ENCODE measurements around the gene ARHGEF4.
"Not testable (repeated sequence)": the region's sequence is repeated elsewhere in the genome, so short reads cannot be mapped to it uniquely, and the experiment has no call there.

The ARHGEF4 gene

GRCh38 chr2:130985831-130986649, 149.3 kb downstream of the ARHGEF4 start:
- Mint-ChIP-seq H3K27ac (no peak overlapping the region), H3K36me3 (ENCODE audit: low read depth) (no peaks in the 10 kb centered on the region), H3K9me3 (no peaks in the 10 kb centered on the region), H3K27me3 (no peaks in the 10 kb centered on the region), H3K4me3 (no peak overlapping the region), H3K4me1 (ENCODE audit: low read depth) (peaks cover 5% of the 10 kb centered on the region)
- DNase-seq: no peak

GRCh38 chr2:130986890-130987493, 150.3 kb downstream of the ARHGEF4 start:
- Mint-ChIP-seq H3K4me1 (ENCODE audit: low read depth) (peaks cover 5% of the 10 kb centered on the region), H3K27ac (no peak overlapping the region), H3K36me3 (ENCODE audit: low read depth) (no peaks in the 10 kb centered on the region), H3K9me3 (no peaks in the 10 kb centered on the region), H3K4me3 (no peak overlapping the region), H3K27me3 (no peaks in the 10 kb centered on the region)
- DNase-seq: no peak

GRCh38 chr2:130987519-130988425, 151.1 kb downstream of the ARHGEF4 start:
- H3K27me3 Mint-ChIP-seq: no peaks in the 10 kb centered on the region
- DNase-seq: no peak
- no peak overlapping the region for H3K27ac Mint-ChIP-seq
- H3K9me3 Mint-ChIP-seq: no peaks in the 10 kb centered on the region
- H3K36me3 Mint-ChIP-seq (ENCODE audit: low read depth): no peaks in the 10 kb centered on the region
- peaks cover 5% of the 10 kb centered on the region for H3K4me1 Mint-ChIP-seq (ENCODE audit: low read depth)
- H3K4me3 Mint-ChIP-seq: no peak overlapping the region

- not testable (repeated sequence) for H3K9me3 Mint-ChIP-seq; H3K36me3 Mint-ChIP-seq (ENCODE audit: low read depth); DNase-seq; H3K4me3 Mint-ChIP-seq; H3K27ac Mint-ChIP-seq; H3K4me1 Mint-ChIP-seq (ENCODE audit: low read depth); H3K27me3 Mint-ChIP-seq
These were observed 154.7 kb downstream of the ARHGEF4 start for GRCh38 chr2:130991446-130991845.

GRCh38 chr2:130992003-130992402, 155.3 kb downstream of the ARHGEF4 start:
- not testable (repeated sequence) for H3K36me3 Mint-ChIP-seq (ENCODE audit: low read depth); H3K4me1 Mint-ChIP-seq (ENCODE audit: low read depth); H3K27ac Mint-ChIP-seq; H3K27me3 Mint-ChIP-seq; H3K4me3 Mint-ChIP-seq; DNase-seq; H3K9me3 Mint-ChIP-seq

- H3K36me3 Mint-ChIP-seq (ENCODE audit: low read depth): no peaks in the 10 kb centered on the region
These were observed 160.0 kb downstream of the ARHGEF4 start for GRCh38 chr2:130996691-130997090.

GRCh38 chr2:130997198-130997597, 160.5 kb downstream of the ARHGEF4 start:
- no peak overlapping the region for H3K4me3 Mint-ChIP-seq
- no peak for DNase-seq
- peaks cover 10% of the 10 kb centered on the region for H3K27me3 Mint-ChIP-seq
- no peaks in the 10 kb centered on the region for H3K9me3 Mint-ChIP-seq
- no peak overlapping the region for H3K27ac Mint-ChIP-seq
- no peaks in the 10 kb centered on the region for H3K4me1 Mint-ChIP-seq (ENCODE audit: low read depth)
- no peaks in the 10 kb centered on the region for H3K36me3 Mint-ChIP-seq (ENCODE audit: low read depth)

More at GRCh38 chr2:130996691-130997090, 160.0 kb downstream of the ARHGEF4 start:
- Mint-ChIP-seq H3K4me1 (ENCODE audit: low read depth) (no peaks in the 10 kb centered on the region), H3K4me3 (no peak overlapping the region), H3K9me3 (no peaks in the 10 kb centered on the region), H3K27ac (no peak overlapping the region), H3K27me3 (peaks cover 8% of the 10 kb centered on the region)
- no peak for DNase-seq

- H3K36me3 Mint-ChIP-seq (ENCODE audit: low read depth): no peaks in the 10 kb centered on the region
- no peak overlapping the region for H3K27ac Mint-ChIP-seq
- no peaks in the 10 kb centered on the region for H3K4me1 Mint-ChIP-seq (ENCODE audit: low read depth)
- no peak for DNase-seq
- H3K27me3 Mint-ChIP-seq: peaks cover 10% of the 10 kb centered on the region
- H3K4me3 Mint-ChIP-seq: no peak overlapping the region
- no peaks in the 10 kb centered on the region for H3K9me3 Mint-ChIP-seq
These were observed 161.8 kb downstream of the ARHGEF4 start for GRCh38 chr2:130998561-130998960.

GRCh38 chr2:131004446-131005209, 167.9 kb downstream of the ARHGEF4 start:
- DNase-seq: no peak
- no peak overlapping the region for H3K27ac Mint-ChIP-seq
- peaks cover 7% of the 10 kb centered on the region for H3K27me3 Mint-ChIP-seq
- no peak overlapping the region for H3K4me3 Mint-ChIP-seq
- H3K9me3 Mint-ChIP-seq: no peaks in the 10 kb centered on the region
- no peaks in the 10 kb centered on the region for H3K36me3 Mint-ChIP-seq (ENCODE audit: low read depth)
- H3K4me1 Mint-ChIP-seq (ENCODE audit: low read depth): peaks cover 8% of the 10 kb centered on the region

GRCh38 chr2:131005216-131005935, 168.7 kb downstream of the ARHGEF4 start:
- H3K27me3 Mint-ChIP-seq: peaks cover 7% of the 10 kb centered on the region
- H3K9me3 Mint-ChIP-seq: no peaks in the 10 kb centered on the region
- H3K27ac Mint-ChIP-seq: no peak overlapping the region
- no peak for DNase-seq
- H3K4me1 Mint-ChIP-seq (ENCODE audit: low read depth): peaks cover 16% of the 10 kb centered on the region
- no peaks in the 10 kb centered on the region for H3K36me3 Mint-ChIP-seq (ENCODE audit: low read depth)
- no peak overlapping the region for H3K4me3 Mint-ChIP-seq

GRCh38 chr2:131006561-131006960, 169.8 kb downstream of the ARHGEF4 start:
- Mint-ChIP-seq H3K27me3 (peaks cover 6% of the 10 kb centered on the region), H3K4me1 (ENCODE audit: low read depth) (peaks cover 28% of the 10 kb centered on the region)

GRCh38 chr2:131008967-131009366, 172.3 kb downstream of the ARHGEF4 start:
- DNase-seq: no peak
- Mint-ChIP-seq H3K27me3 (peaks cover 9% of the 10 kb centered on the region), H3K4me1 (ENCODE audit: low read depth) (peaks cover 32% of the 10 kb centered on the region), H3K9me3 (no peaks in the 10 kb centered on the region), H3K27ac (no peak overlapping the region), H3K4me3 (no peak overlapping the region), H3K36me3 (ENCODE audit: low read depth) (no peaks in the 10 kb centered on the region)

More at GRCh38 chr2:131006561-131006960, 169.8 kb downstream of the ARHGEF4 start:
- no peak for DNase-seq
- Mint-ChIP-seq H3K4me3 (no peak overlapping the region), H3K27ac (no peak overlapping the region), H3K36me3 (ENCODE audit: low read depth) (no peaks in the 10 kb centered on the region), H3K9me3 (no peaks in the 10 kb centered on the region)

- no peak for DNase-seq
- peaks cover 32% of the 10 kb centered on the region for H3K4me1 Mint-ChIP-seq (ENCODE audit: low read depth)
- peaks cover 9% of the 10 kb centered on the region for H3K27me3 Mint-ChIP-seq
- H3K9me3 Mint-ChIP-seq: no peaks in the 10 kb centered on the region
- H3K4me3 Mint-ChIP-seq: no peak overlapping the region
- no peaks in the 10 kb centered on the region for H3K36me3 Mint-ChIP-seq (ENCODE audit: low read depth)
- H3K27ac Mint-ChIP-seq: no peak overlapping the region
These were observed 173.2 kb downstream of the ARHGEF4 start for GRCh38 chr2:131009713-131010475.
